HepG2 (cell line): ENCODE data around the gene NBPF1. TPM values are rescaled to one million over a fixed set of nuclear protein-coding genes. Genes with fewer than 3 reads are reported as not detected.
"Not testable (repeated sequence)": the region's sequence is repeated elsewhere in the genome, so short reads cannot be mapped to it uniquely, and the experiment has no call there.

Experiments used
- ATRX ChIP-seq: sonication (generic); formaldehyde crosslinking; IDR thresholded peaks from 2 replicates; pipeline ENCODE4 v1.4.0; 2020; ENCODE audit warnings: missing genetic modification reagents, borderline replicate concordance
- CBX5 ChIP-seq: sonication (generic); formaldehyde crosslinking; IDR thresholded peaks from 2 replicates; pipeline ENCODE4 v1.4.0; 2020; ENCODE audit warnings: missing genetic modification reagents, borderline replicate concordance
- FOSL2 ChIP-seq: sonication (generic); formaldehyde crosslinking; IDR thresholded peaks from 2 replicates; pipeline ENCODE4 v1.4.0; 2020; ENCODE audit warnings: missing genetic modification reagents
- FUBP1 ChIP-seq: sonication (generic); formaldehyde crosslinking; IDR thresholded peaks from 2 replicates; pipeline ENCODE4 v1.5.1; 2020; ENCODE audit warnings: missing genetic modification reagents, mild to moderate bottlenecking, borderline replicate concordance
- HNF1B ChIP-seq: sonication (generic); formaldehyde crosslinking; IDR thresholded peaks from 2 replicates; pipeline ENCODE4 v1.5.1; 2020; ENCODE audit warnings: mild to moderate bottlenecking, moderate library complexity, missing genetic modification reagents
- KLF16 ChIP-seq, 2 experiments: sonication (generic) in 1 of 2; formaldehyde crosslinking in 1 of 2; IDR thresholded peaks; 2 replicates each; pipeline versions ENCODE4 v1.6.1 to v1.8.0; 2016 to 2023; ENCODE audit warnings: missing genetic modification reagents in 2 of 2, missing compliant biosample characterization in 1 of 2
- MNT ChIP-seq: fragments of 450-650 bp; IDR thresholded peaks from 2 replicates; pipeline ENCODE4 v1.6.1; 2016
- SP1 ChIP-seq, 2 experiments: fragments of 450-650 bp in 1 of 2; sonication (generic) in 1 of 2; formaldehyde crosslinking in 1 of 2; IDR thresholded peaks; 2 replicates each; pipeline versions ENCODE4 v1.4.0 to v1.6.1; 2016 to 2020; ENCODE audit warnings: missing genetic modification reagents in 1 of 2
- STAT5B ChIP-seq: sonication (generic); formaldehyde crosslinking; IDR thresholded peaks from 2 replicates; pipeline ENCODE4 v1.4.0; 2020; ENCODE audit warnings: missing genetic modification reagents
- USF2 ChIP-seq, 2 experiments: sonication (generic) in 1 of 2; formaldehyde crosslinking in 1 of 2; IDR thresholded peaks; 2 replicates each; pipeline versions ENCODE4 v1.5.1 to v1.6.1; 2011 to 2020; ENCODE audit warnings: borderline replicate concordance in 1 of 2, low read depth in 1 of 2, low read length in 1 of 2, mild to moderate bottlenecking in 1 of 2, missing genetic modification reagents in 1 of 2, moderate library complexity in 1 of 2
- ZNF367 ChIP-seq: sonication (generic); formaldehyde crosslinking; IDR thresholded peaks from 2 replicates; pipeline ENCODE4 v1.4.0; 2020; ENCODE audit warnings: missing genetic modification reagents, borderline replicate concordance
- ZNF468 ChIP-seq: sonication (generic); formaldehyde crosslinking; IDR thresholded peaks from 2 replicates; pipeline ENCODE4 v1.8.0; 2022; ENCODE audit warnings: mild to moderate bottlenecking, moderate library complexity, missing genetic modification reagents
- ZNF607 ChIP-seq: sonication (generic); formaldehyde crosslinking; IDR thresholded peaks from 2 replicates; pipeline ENCODE4 v1.5.1; 2020; ENCODE audit warnings: missing genetic modification reagents, mild to moderate bottlenecking, borderline replicate concordance
- polyA plus RNA-seq, 8 experiments: library from polyadenylated mRNA; depleted of rRNA in 3 of 8; stranded (reverse) in 7 of 8; unstranded in 1 of 8; fragments of >200 nt; fragmentation: Illumina TruSeq in 4 of 8; extraction: Trizol in 4 of 8; gene quantifications; 2 replicates each; pipeline versions ENCODE4 v1.2.1 to v1.2.3, GENCODE V29; 2011 to 2016; ENCODE audit warnings: low read depth in 4 of 8, missing spikeins in 1 of 8, mixed read lengths in 1 of 8; ENCODE audit not compliant: insufficient read depth in 1 of 8
- total RNA-seq, 5 experiments: library from RNA; depleted of rRNA; stranded (reverse); fragments of >200 nt; fragmentation: Illumina TruSeq; extraction: Trizol; gene quantifications; 2 replicates each; pipeline ENCODE4 v1.2.3, GENCODE V29; 2016; ENCODE audit warnings: low read depth in 1 of 5

The NBPF1 gene
- total and polyA plus RNA-seq, 2 of the 13 experiments (the other 11 are each of a cell fraction or from before 2014, with no cell fraction given) = 30.3 to 35.6 TPM

- TF ChIP-seq USF2 (IDR thresholded peaks at IDR 0.05; ENCODE audit: low read depth, low read length); SP1 (CRISPR knock-in tag; IDR thresholded peaks at IDR 0.05): not testable (repeated sequence)
- 0 out of 2 replicates have a peak, but pooled peaks have one; percentile 23 for TF ChIP-seq USF2 (CRISPR knock-in tag; IDR thresholded peaks at IDR 0.05; ENCODE audit: borderline replicate concordance)
- TF ChIP-seq SP1 (IDR thresholded peaks at IDR 0.05) = 0 out of 2 replicates have a peak, but pooled peaks have one; percentile 17
- TF ChIP-seq FUBP1 (CRISPR knock-in tag) = 0 out of 2 replicates have a peak, but pooled peaks have one; percentile 64
- 0 out of 2 replicates have a peak, but pooled peaks have one; percentile 36 for TF ChIP-seq MNT
- TF ChIP-seq ZNF607 (CRISPR knock-in tag) = 0 out of 2 replicates have a peak, but pooled peaks have one; percentile 65
- 0 out of 2 replicates have a peak, but pooled peaks have one; percentile 39 for TF ChIP-seq ZNF367
- 0 out of 2 replicates have a peak, but pooled peaks have one; percentile 47 for TF ChIP-seq STAT5B
- TF ChIP-seq KLF16 (CRISPR knock-in tag; IDR thresholded peaks at IDR 0.05) = 0 out of 4 replicates have a peak, but pooled peaks of 1 of the 2 experiments have one; percentile 52
- 0 out of 2 replicates have a peak, but pooled peaks have one; percentile 7 for TF ChIP-seq ATRX (CRISPR knock-in tag)
- 0 out of 2 replicates have a peak, but pooled peaks have one; percentile 31 for TF ChIP-seq CBX5 (CRISPR knock-in tag)
- TF ChIP-seq ZNF468 (CRISPR knock-in tag) = 0 out of 2 replicates have a peak, but pooled peaks have one; percentile 85
- TF ChIP-seq HNF1B (CRISPR knock-in tag) = peak; percentile 53; the same call in 1 of the 2 replicates
- 0 out of 2 replicates have a peak, but pooled peaks have one; percentile 2 for TF ChIP-seq FOSL2
Measured at GRCh38 chr1:16643476-16644192, 30.3 kb upstream of the NBPF1 start (continued).
